Peyer's patch (tissue), 4 donors: ENCODE results near the gene RASA3. TPM values are rescaled to one million over a fixed set of nuclear protein-coding genes. Genes with fewer than 3 reads are reported as not detected.

Experiments
- DNase-seq, 3 donors: peaks; one replicate each; pipeline ENCODE4 v3.0.0-alpha.2; 2017 to 2019
- H3K27ac ChIP-seq, 4 donors: fragments of 200-600 bp; sonication (generic); one replicate each; pipeline ENCODE4 v1.5.1; 2016 to 2019
- H3K27me3 ChIP-seq, 2 donors: fragments of 200-600 bp; sonication (generic); one replicate each; pipeline ENCODE4 v1.5.1; 2019
- H3K36me3 ChIP-seq, 3 donors: fragments of 200-600 bp; sonication (generic); one replicate each; pipeline ENCODE4 v1.5.1; 2016 to 2019
- H3K4me1 ChIP-seq, 4 donors: fragments of 200-600 bp; sonication (generic); one replicate each; pipeline ENCODE4 v1.5.1; 2016 to 2019
- H3K4me3 ChIP-seq, 4 donors: fragments of 200-600 bp; sonication (generic); 1 replicate in 3 of 4; 2 replicates in 1 of 4; pipeline ENCODE4 v1.5.1; 2016 to 2019; ENCODE audit warnings: mild to moderate bottlenecking in 1 of 4
- H3K9me3 ChIP-seq, 4 donors: fragments of 200-600 bp; sonication (generic); one replicate each; pipeline ENCODE4 v1.5.1; 2016 to 2019; ENCODE audit warnings: mild to moderate bottlenecking in 1 of 4
- CTCF ChIP-seq, 6 experiments: fragments of 450-650 bp in 4 of 6; fragments of 200-600 bp in 2 of 6; sonication (generic) in 1 of 6; IDR thresholded peaks; one replicate each; pipeline ENCODE4 v1.5.1; 2017 to 2019; ENCODE audit warnings: antibody characterized with exemption in 6 of 6, mild to moderate bottlenecking in 3 of 6, moderate library complexity in 1 of 6
- POLR2A ChIP-seq, 2 donors: fragments of 450-650 bp; IDR thresholded peaks; one replicate each; pipeline ENCODE4 v1.5.1; 2017; ENCODE audit warnings: antibody characterized with exemption in 2 of 2, mild to moderate bottlenecking in 2 of 2, moderate library complexity in 2 of 2
- total RNA-seq, 4 donors: library from RNA; depleted of rRNA; stranded (reverse); fragments of >200 nt; gene quantifications; one replicate each; pipeline ENCODE4 v1.1.0, GENCODE V29; 2016

The RASA3 gene
- total RNA-seq, 4 donors from 2014 or later, result 3.5 to 41.3 (median 6.9) TPM

- TF ChIP-seq CTCF (IDR thresholded peaks at IDR 0.05) (no peak), POLR2A (IDR thresholded peaks at IDR 0.05) (no peak)
- H3K9me3 ChIP-seq, result no peaks in the 10 kb centered on the region
- H3K27me3 ChIP-seq, result no peaks in the 10 kb centered on the region
- no peaks in the 10 kb centered on the region for H3K36me3 ChIP-seq
- H3K4me3 ChIP-seq, result no peak overlapping the region
- H3K27ac ChIP-seq, result no peak overlapping the region
- no peak for DNase-seq
- H3K4me1 ChIP-seq, result peaks cover 0 to 11% (median 7%) of the 10 kb centered on the region in 4 donors
Measured at GRCh38 chr13:114157869-114158495, 25.6 kb upstream of the RASA3 start.

- no peak overlapping the region for H3K27ac ChIP-seq
- no peaks in the 10 kb centered on the region for H3K36me3 ChIP-seq
- no peak for TF ChIP-seq CTCF (IDR thresholded peaks at IDR 0.05)
- H3K27me3 ChIP-seq, result no peaks in the 10 kb centered on the region
- DNase-seq, result no peak
- no peak overlapping the region for H3K4me3 ChIP-seq
- H3K4me1 ChIP-seq, result peaks cover 0 to 3% (median 0%) of the 10 kb centered on the region in 4 donors
- H3K9me3 ChIP-seq, result no peaks in the 10 kb centered on the region
Measured at GRCh38 chr13:114155926-114156883, 23.8 kb upstream of the RASA3 start.

- Histone ChIP-seq H3K4me1 (peaks cover 0 to 3% (median 0%) of the 10 kb centered on the region in 4 donors), H3K27me3 (no peaks in the 10 kb centered on the region), H3K4me3 (no peak overlapping the region), H3K9me3 (no peaks in the 10 kb centered on the region), H3K36me3 (no peaks in the 10 kb centered on the region), H3K27ac (no peak overlapping the region)
- no peak for DNase-seq
- no peak for TF ChIP-seq POLR2A (IDR thresholded peaks at IDR 0.05)
Measured at GRCh38 chr13:114155320-114155719, 22.9 kb upstream of the RASA3 start.

GRCh38 chr13:114154476-114154875, 22.1 kb upstream of the RASA3 start:
- Histone ChIP-seq H3K27me3 (no peaks in the 10 kb centered on the region), H3K4me3 (no peak overlapping the region), H3K4me1 (peaks cover 0 to 3% (median 0%) of the 10 kb centered on the region in 4 donors), H3K9me3 (no peaks in the 10 kb centered on the region), H3K36me3 (no peaks in the 10 kb centered on the region), H3K27ac (no peak overlapping the region)
- no peak for TF ChIP-seq POLR2A (IDR thresholded peaks at IDR 0.05)
- TF ChIP-seq CTCF (IDR thresholded peaks at IDR 0.05), result no peak
- peak in 1 of 3 donors; percentile 16 for DNase-seq

- TF ChIP-seq CTCF (IDR thresholded peaks at IDR 0.05), result no peak
- TF ChIP-seq POLR2A (IDR thresholded peaks at IDR 0.05), result no peak
- Histone ChIP-seq H3K9me3 (no peaks in the 10 kb centered on the region), H3K4me1 (peaks cover 0 to 3% (median 0%) of the 10 kb centered on the region in 4 donors), H3K27ac (no peak overlapping the region), H3K4me3 (no peak overlapping the region), H3K27me3 (no peaks in the 10 kb centered on the region), H3K36me3 (no peaks in the 10 kb centered on the region)
- DNase-seq, result no peak
Measured at GRCh38 chr13:114153485-114154080, 21.2 kb upstream of the RASA3 start.
